Rectal smooth muscle tissue (tissue), 1 donor: ENCODE measurements around the gene ZNF526.

Source experiments
- H3K27ac ChIP-seq: one replicate; pipeline ENCODE4 v1.7.0; 2013; ENCODE audit warnings: low read depth, low read length, inconsistent platforms
- H3K27me3 ChIP-seq: one replicate; pipeline ENCODE4 v1.7.0; 2013; ENCODE audit warnings: low read length; ENCODE audit not compliant: control insufficient read depth, insufficient read depth
- H3K36me3 ChIP-seq: one replicate; pipeline ENCODE4 v1.7.0; 2013; ENCODE audit warnings: low read length; ENCODE audit not compliant: control insufficient read depth, insufficient read depth
- H3K4me1 ChIP-seq: one replicate; pipeline ENCODE4 v1.7.0; 2013; ENCODE audit warnings: low read length; ENCODE audit not compliant: control insufficient read depth, insufficient read depth
- H3K4me3 ChIP-seq: one replicate; pipeline ENCODE4 v1.7.0; 2013; ENCODE audit warnings: low read length
- H3K9ac ChIP-seq: one replicate; pipeline ENCODE4 v1.7.0; 2013; ENCODE audit warnings: low read length

ZNF526 gene

GRCh38 chr19:42234364-42234763 lies 14.3 kb downstream of the ZNF526 start:
- Histone ChIP-seq H3K36me3 (peaks cover 50% of the 10 kb centered on the region), H3K27ac (no peak overlapping the region), H3K4me1 (no peaks in the 10 kb centered on the region), H3K4me3 (no peak overlapping the region), H3K27me3 (no peaks in the 10 kb centered on the region), H3K9ac (no peak overlapping the region)

DNA sequence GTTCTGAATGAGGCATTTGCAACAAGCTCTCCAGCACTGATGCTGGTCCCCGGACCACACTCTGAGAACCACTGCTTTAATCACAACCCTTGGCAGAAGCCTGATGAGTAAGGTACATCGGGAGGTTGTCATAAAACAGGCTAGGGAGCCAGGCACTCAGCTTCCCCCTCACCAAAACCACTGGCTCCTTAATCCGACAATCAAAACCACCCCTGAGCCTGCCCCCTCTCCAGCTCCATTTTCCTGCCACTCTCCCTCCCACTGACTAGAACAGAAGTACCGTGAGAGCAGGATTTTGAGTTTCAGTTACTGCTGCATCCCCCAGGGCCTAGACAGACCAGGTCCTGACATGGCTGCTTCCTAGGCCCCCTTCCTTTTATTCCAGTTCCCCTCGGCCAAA lies 15.1 kb downstream of the ZNF526 start:
- Histone ChIP-seq H3K9ac (no peak overlapping the region), H3K4me3 (no peak overlapping the region)

DNA sequence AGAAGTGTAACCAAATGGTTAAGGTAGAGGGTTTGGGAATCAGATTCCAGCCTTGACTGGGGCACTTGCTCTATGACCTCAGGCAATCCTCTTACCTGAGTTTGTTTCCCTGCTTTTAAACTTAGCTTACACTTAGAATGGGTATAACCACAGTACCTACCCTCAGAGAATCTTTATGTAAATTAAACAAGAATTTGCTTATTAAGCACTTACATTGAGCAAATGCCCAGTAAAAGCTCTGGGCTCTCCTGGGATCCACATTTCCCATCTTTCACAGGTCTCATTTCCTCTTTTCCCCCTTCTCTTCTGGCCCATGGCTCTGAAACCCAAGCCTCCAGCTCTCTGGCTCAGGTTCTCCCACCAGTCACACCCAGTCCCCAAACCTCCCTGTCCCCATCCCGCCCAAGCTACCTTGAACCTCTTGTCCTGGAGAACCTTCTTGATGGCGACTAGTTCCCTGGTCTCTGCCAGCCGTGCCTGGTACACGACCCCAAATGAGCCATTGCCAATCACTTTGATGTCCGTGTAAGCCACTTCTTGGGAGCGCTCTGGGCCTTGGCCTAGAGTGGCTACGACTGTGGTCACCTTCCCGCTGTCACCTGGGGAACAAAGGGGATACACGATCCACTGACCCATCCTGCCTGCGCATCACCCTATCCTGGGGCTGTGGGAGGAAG lies 19.6 kb downstream of the ZNF526 start:
- H3K27ac ChIP-seq = no peak overlapping the region
- no peaks in the 10 kb centered on the region for H3K27me3 ChIP-seq
- peaks cover 24% of the 10 kb centered on the region for H3K36me3 ChIP-seq
- no peak overlapping the region for H3K9ac ChIP-seq
- no peak overlapping the region for H3K4me3 ChIP-seq
- peaks cover 7% of the 10 kb centered on the region for H3K4me1 ChIP-seq

More for the DNA sequence above, 15.1 kb downstream of the ZNF526 start:
- Histone ChIP-seq H3K27ac (no peak overlapping the region), H3K36me3 (peaks cover 51% of the 10 kb centered on the region), H3K27me3 (no peaks in the 10 kb centered on the region), H3K4me1 (no peaks in the 10 kb centered on the region)

DNA sequence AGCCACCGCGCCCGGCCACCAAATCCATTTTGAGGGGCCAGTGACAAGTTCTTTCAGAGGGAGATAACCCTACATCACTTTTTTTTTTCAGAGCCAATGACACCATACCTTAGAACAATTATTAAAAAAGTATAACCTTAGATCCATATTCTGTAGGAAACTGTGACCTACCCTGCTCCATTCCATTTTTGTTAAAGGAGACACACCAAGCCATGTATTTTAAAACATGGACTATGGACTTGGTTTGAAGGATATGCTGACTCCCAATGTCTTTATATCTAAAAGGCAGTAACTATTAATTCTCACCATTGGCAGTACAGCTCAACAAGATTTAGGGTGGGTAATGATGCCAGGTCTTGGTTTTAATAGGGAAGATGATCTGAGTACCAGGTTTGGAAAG lies 21.2 kb downstream of the ZNF526 start:
- peak overlapping the region; percentile 66 for H3K9ac ChIP-seq
- peaks cover 14% of the 10 kb centered on the region for H3K4me1 ChIP-seq
- H3K27me3 ChIP-seq = no peaks in the 10 kb centered on the region
- peaks cover 11% of the 10 kb centered on the region for H3K36me3 ChIP-seq
- H3K4me3 ChIP-seq = peak overlapping the region; percentile 66
- H3K27ac ChIP-seq = no peak overlapping the region

DNA sequence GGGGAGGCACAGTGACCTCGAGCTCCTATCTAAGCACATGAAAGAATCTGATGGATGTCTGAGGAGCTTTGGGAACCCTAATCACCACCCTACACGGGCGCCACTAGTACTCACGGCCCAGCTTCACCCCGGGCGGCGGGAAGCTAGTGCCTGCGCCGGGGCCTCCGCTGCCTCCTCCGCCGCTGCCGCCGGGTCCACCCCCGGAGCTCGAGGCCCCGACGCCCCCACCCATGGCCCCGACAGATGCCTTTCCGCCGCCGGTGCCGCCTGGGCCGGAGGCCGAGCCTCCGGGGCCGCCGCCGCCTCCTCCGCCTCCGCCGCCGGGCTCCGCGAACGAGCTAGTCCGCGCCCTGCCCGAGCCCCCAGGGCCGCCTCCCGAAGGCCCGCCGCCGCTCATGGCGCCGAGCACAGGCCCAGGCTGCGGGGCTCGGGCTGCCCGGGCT lies 22.0 kb downstream of the ZNF526 start:
- Histone ChIP-seq H3K27me3 (no peaks in the 10 kb centered on the region), H3K27ac (peak overlapping the region; percentile 27), H3K36me3 (peaks cover 5% of the 10 kb centered on the region), H3K4me3 (peak overlapping the region; percentile 66), H3K4me1 (peaks cover 17% of the 10 kb centered on the region), H3K9ac (peak overlapping the region; percentile 66)

GRCh38 chr19:42242512-42243409 lies 22.6 kb downstream of the ZNF526 start, which contains the start of gene GSK3A:
Gene GSK3A, minus strand, starts transcription at chr19:42242602. Its CDS starts 137 bp downstream, at chr19:42242465.
- H3K4me1 ChIP-seq = peaks cover 17% of the 10 kb centered on the region

GRCh38 chr19:42244347-42245220 lies 24.5 kb downstream of the ZNF526 start:
- H3K27me3 ChIP-seq = no peaks in the 10 kb centered on the region
- H3K9ac ChIP-seq = peak overlapping the region; percentile 43
- peak overlapping the region; percentile 92 for H3K27ac ChIP-seq
- H3K36me3 ChIP-seq = peaks cover 7% of the 10 kb centered on the region
- H3K4me1 ChIP-seq = peaks cover 17% of the 10 kb centered on the region
- peak overlapping the region; percentile 74 for H3K4me3 ChIP-seq

More at GRCh38 chr19:42242512-42243409, 22.6 kb downstream of the ZNF526 start, which contains the start of gene GSK3A:
- Histone ChIP-seq H3K27ac (peak within 1 kb of the TSS; percentile 84), H3K4me3 (peak within 1 kb of the TSS; percentile 74), H3K27me3 (no peaks in the 10 kb centered on the region), H3K9ac (peak within 1 kb of the TSS; percentile 66), H3K36me3 (peaks cover 5% of the 10 kb centered on the region)

- peaks cover 19% of the 10 kb centered on the region for H3K4me1 ChIP-seq
Measured at GRCh38 chr19:42245231-42245630, 25.1 kb downstream of the ZNF526 start.

GRCh38 chr19:42246143-42246921 lies 26.2 kb downstream of the ZNF526 start:
- H3K36me3 ChIP-seq = peaks cover 8% of the 10 kb centered on the region
- no peaks in the 10 kb centered on the region for H3K27me3 ChIP-seq
- peak overlapping the region; percentile 17 for H3K9ac ChIP-seq
- no peak overlapping the region for H3K4me3 ChIP-seq
- peaks cover 25% of the 10 kb centered on the region for H3K4me1 ChIP-seq
- peak overlapping the region; percentile 75 for H3K27ac ChIP-seq

More at GRCh38 chr19:42245231-42245630, 25.1 kb downstream of the ZNF526 start:
- Histone ChIP-seq H3K27me3 (no peaks in the 10 kb centered on the region), H3K4me3 (peak overlapping the region; percentile 40), H3K36me3 (peaks cover 6% of the 10 kb centered on the region), H3K9ac (no peak overlapping the region), H3K27ac (peak overlapping the region; percentile 92)

GRCh38 chr19:42246922-42247639 lies 27.0 kb downstream of the ZNF526 start:
- peaks cover 29% of the 10 kb centered on the region for H3K4me1 ChIP-seq

More at GRCh38 chr19:42246922-42247639, 27.0 kb downstream of the ZNF526 start:
- Histone ChIP-seq H3K4me3 (no peak overlapping the region), H3K27me3 (no peaks in the 10 kb centered on the region), H3K27ac (peak overlapping the region; percentile 75), H3K9ac (no peak overlapping the region), H3K36me3 (peaks cover 8% of the 10 kb centered on the region)
